ENCODE results near the gene RPUSD1.

DNA sequence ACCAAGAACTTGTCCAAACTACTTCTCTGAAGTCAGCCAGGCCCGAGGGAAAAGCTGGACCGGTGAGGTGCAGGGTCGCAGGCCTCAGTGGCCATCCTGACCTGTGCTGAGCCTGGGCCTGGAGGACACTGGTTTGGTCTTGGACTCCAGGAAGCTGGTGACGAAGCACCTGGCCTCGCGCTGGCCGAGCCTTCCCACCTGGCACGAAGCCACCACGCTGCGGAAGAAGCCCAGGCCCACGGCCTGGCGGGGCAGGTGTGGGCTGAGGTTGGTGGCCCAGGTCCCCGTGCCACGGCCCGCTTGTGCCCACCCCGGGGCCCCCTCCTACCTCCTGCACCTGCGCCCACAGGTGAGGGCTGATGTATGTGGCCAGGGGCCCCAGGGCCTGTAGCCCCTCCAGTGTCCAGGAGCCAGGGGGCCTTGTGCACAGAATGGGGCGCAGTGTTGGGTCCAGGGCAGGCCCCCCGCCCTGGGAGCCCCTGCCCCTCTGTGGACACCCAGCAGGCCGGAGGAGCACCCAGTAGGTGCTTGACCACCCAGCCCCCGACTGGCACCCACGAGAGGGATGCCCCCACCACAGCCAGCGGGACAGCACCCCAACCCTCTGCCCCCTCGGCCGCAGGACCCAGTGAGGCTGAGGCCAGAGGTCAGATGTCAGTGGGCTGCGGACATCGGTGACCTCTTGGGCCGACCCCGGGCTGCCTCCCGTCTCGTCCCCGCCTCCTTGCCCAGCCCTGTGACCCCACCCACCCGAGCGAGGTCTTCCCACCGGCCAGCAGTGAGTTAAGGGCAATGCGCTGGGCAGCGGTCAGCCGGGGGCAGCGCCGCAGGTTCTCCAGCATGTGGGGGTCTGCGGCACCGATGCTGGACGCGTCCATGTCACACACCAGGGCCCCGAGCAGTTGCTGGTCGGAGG is 13.8 kb downstream of the RPUSD1 start:
- TF ChIP-seq EP300 (IDR thresholded peaks at IDR 0.05) (no peak), POLR2A (IDR thresholded peaks at IDR 0.05) (no peak)
- TF ChIP-seq, protein P1, sequence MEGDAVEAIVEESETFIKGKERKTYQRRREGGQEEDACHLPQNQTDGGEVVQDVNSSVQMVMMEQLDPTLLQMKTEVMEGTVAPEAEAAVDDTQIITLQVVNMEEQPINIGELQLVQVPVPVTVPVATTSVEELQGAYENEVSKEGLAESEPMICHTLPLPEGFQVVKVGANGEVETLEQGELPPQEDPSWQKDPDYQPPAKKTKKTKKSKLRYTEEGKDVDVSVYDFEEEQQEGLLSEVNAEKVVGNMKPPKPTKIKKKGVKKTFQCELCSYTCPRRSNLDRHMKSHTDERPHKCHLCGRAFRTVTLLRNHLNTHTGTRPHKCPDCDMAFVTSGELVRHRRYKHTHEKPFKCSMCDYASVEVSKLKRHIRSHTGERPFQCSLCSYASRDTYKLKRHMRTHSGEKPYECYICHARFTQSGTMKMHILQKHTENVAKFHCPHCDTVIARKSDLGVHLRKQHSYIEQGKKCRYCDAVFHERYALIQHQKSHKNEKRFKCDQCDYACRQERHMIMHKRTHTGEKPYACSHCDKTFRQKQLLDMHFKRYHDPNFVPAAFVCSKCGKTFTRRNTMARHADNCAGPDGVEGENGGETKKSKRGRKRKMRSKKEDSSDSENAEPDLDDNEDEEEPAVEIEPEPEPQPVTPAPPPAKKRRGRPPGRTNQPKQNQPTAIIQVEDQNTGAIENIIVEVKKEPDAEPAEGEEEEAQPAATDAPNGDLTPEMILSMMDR (IDR thresholded peaks at IDR 0.05): no peak

Measured in sigmoid colon (tissue), 4 donors.